ENCODE measurements around the gene TMEM52B.
A peak's percentile ranks its signal among the peaks of the same experiment; 100 is the strongest.

The TMEM52B gene

DNA sequence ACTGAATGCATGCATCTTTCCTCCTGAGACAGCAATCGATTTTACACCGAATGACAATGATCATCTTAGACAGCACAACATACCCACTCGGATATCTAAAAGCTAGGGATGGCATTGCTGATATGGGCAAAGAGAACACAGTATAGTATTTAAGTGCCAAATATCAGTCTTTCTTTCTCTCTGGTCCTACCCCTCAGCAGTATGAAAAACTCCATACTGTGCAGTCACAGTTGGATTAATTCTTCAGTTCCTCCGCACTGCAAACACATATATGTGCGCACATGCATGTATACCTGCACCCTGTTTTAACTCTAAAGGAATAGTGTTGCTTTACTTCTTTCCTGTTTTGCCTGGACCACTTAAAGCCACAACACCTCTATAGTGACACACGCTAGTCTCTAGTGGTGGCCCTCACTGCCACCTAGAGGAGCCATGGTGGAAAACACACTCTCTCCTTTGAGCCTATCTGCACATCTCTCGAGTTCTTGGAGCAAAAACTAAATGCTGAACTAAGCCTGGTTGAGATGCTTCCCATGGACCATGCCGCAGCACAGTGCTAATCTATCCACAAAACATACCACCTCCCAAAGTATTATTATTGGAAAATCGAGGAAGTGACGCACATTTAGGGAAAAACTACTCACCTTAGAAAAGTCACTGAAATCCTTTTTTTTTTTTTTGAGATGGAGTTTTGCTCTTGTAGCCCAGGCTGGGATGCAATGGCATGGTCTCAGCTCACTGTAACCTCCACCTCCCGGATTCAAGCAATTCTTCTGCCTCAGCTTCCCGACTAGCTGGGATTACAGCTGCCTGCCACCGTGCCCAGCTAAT, 11.9 kb downstream of the TMEM52B start:
- H3K4me3 ChIP-seq (IDR thresholded peaks at IDR 0.05; ENCODE audit: insufficient read depth, low read depth, low read length): no peak overlapping the region
- TF ChIP-seq, protein P1, sequence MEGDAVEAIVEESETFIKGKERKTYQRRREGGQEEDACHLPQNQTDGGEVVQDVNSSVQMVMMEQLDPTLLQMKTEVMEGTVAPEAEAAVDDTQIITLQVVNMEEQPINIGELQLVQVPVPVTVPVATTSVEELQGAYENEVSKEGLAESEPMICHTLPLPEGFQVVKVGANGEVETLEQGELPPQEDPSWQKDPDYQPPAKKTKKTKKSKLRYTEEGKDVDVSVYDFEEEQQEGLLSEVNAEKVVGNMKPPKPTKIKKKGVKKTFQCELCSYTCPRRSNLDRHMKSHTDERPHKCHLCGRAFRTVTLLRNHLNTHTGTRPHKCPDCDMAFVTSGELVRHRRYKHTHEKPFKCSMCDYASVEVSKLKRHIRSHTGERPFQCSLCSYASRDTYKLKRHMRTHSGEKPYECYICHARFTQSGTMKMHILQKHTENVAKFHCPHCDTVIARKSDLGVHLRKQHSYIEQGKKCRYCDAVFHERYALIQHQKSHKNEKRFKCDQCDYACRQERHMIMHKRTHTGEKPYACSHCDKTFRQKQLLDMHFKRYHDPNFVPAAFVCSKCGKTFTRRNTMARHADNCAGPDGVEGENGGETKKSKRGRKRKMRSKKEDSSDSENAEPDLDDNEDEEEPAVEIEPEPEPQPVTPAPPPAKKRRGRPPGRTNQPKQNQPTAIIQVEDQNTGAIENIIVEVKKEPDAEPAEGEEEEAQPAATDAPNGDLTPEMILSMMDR (conservative IDR thresholded peaks at IDR 0.05; ENCODE audit: low read depth, low read length): peak; percentile 69
- H3K9ac ChIP-seq: no peak overlapping the region
- H3K27me3 ChIP-seq (ENCODE audit: insufficient read depth, low read depth): no peaks in the 10 kb centered on the region
- H3K27ac ChIP-seq: no peak overlapping the region
- no peaks in the 10 kb centered on the region for H3K79me2 ChIP-seq (ENCODE audit: insufficient read depth, low read depth)
- H4K20me1 ChIP-seq (ENCODE audit: insufficient read depth): no peaks in the 10 kb centered on the region
- H3K4me2 ChIP-seq: 0 out of 2 replicates have a peak overlapping the region, but pooled peaks have one; percentile 17
- no peaks in the 10 kb centered on the region for H3K4me1 ChIP-seq (ENCODE audit: low read depth, poor library complexity, severe bottlenecking)
- H2AFZ ChIP-seq (ENCODE audit: low read depth): peak overlapping the region; percentile 18; the same call in 1 of the 2 replicates
- no peaks in the 10 kb centered on the region for H3K36me3 ChIP-seq (ENCODE audit: insufficient read depth)

DNA sequence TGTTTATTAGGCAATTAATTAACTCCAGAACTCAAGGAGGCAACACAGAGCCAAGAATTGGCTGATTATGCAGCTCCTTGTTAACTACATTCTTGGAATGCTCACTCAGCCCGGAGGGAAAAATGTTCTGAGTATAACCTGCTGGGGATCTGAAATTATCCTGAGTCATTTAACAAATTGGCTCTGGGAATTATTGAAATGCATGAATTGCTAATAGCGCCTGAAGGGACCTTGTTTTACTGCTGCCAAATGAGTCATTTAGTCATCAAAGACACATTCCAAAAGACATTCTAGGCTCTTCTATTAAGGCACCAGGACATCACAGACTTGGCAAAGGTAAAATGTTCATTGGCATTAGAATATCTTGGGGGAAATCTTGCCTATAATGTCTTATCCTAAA, 13.0 kb downstream of the TMEM52B start:
- Histone ChIP-seq H3K27ac (no peak overlapping the region), H3K36me3 (ENCODE audit: insufficient read depth) (no peaks in the 10 kb centered on the region), H3K9ac (no peak overlapping the region), H3K4me1 (ENCODE audit: low read depth, poor library complexity, severe bottlenecking) (no peaks in the 10 kb centered on the region), H3K4me3 (IDR thresholded peaks at IDR 0.05; ENCODE audit: insufficient read depth, low read depth, low read length) (no peak overlapping the region), H3K79me2 (ENCODE audit: insufficient read depth, low read depth) (no peaks in the 10 kb centered on the region), H4K20me1 (ENCODE audit: insufficient read depth) (no peaks in the 10 kb centered on the region), H3K4me2 (no peak overlapping the region), H3K27me3 (ENCODE audit: insufficient read depth, low read depth) (no peaks in the 10 kb centered on the region), H2AFZ (ENCODE audit: low read depth) (no peak overlapping the region)
- TF ChIP-seq, protein P1 (conservative IDR thresholded peaks at IDR 0.05; ENCODE audit: low read depth, low read length): no peak

DNA sequence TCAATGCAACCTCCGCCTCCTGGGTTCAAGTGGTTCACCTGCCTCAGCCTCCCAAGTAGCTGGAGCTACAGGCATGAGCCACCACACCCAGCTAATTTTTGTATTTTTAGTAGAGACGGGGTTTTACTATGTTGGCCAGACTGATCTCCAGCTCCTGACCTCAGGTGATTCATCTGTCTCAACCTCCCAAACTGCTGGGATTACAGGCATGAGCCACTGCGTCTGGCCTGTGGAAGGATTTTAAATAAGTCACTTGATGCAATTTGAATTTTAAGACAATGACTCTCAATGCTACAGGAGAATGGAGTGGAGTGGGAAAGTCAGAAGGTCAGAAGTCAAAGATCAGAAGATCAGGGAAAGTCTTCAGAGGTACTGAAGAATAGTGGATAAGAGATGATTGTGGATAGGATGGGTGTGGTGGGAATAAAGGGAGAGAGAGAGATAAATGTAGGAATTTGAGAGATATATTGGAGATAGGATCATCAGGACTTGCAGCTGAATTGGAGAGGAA, 15.4 kb downstream of the TMEM52B start:
- Histone ChIP-seq H3K4me1 (ENCODE audit: low read depth, poor library complexity, severe bottlenecking) (no peaks in the 10 kb centered on the region), H3K36me3 (ENCODE audit: insufficient read depth) (no peaks in the 10 kb centered on the region), H3K4me3 (IDR thresholded peaks at IDR 0.05; ENCODE audit: insufficient read depth, low read depth, low read length) (no peak overlapping the region), H4K20me1 (ENCODE audit: insufficient read depth) (no peaks in the 10 kb centered on the region), H3K27ac (no peak overlapping the region), H2AFZ (ENCODE audit: low read depth) (no peak overlapping the region), H3K9ac (no peak overlapping the region), H3K4me2 (no peak overlapping the region), H3K27me3 (ENCODE audit: insufficient read depth, low read depth) (no peaks in the 10 kb centered on the region), H3K79me2 (ENCODE audit: insufficient read depth, low read depth) (no peaks in the 10 kb centered on the region)
- TF ChIP-seq, protein P1 (conservative IDR thresholded peaks at IDR 0.05; ENCODE audit: low read depth, low read length): no peak

DNA sequence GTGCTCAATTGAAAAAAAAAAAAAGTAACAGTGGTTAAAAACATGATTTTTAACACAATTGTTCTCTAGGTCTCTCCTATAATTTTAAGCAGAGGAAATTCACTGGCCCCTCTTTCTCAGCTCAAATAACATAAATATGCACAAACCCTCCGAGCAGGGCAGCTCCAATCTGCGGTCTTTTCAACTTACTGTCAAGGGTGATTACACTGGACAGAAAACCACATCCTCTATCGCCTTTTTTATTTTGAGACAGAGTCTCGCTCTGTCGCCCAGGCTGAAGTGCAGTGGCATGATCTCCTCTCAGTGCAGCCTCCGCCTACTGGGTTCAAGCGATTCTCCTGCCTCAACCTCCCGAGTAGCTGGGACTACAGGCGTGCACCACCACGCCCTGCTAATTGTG, 17.4 kb downstream of the TMEM52B start:
- no peak overlapping the region for H2AFZ ChIP-seq (ENCODE audit: low read depth)
- H3K4me1 ChIP-seq (ENCODE audit: low read depth, poor library complexity, severe bottlenecking): no peaks in the 10 kb centered on the region
- no peak overlapping the region for H3K9ac ChIP-seq
- no peak overlapping the region for H3K27ac ChIP-seq
- H3K27me3 ChIP-seq (ENCODE audit: insufficient read depth, low read depth): no peaks in the 10 kb centered on the region
- H3K79me2 ChIP-seq (ENCODE audit: insufficient read depth, low read depth): no peaks in the 10 kb centered on the region
- TF ChIP-seq, protein P1 (conservative IDR thresholded peaks at IDR 0.05; ENCODE audit: low read depth, low read length): no peak
- H4K20me1 ChIP-seq (ENCODE audit: insufficient read depth): no peaks in the 10 kb centered on the region
- H3K4me3 ChIP-seq (IDR thresholded peaks at IDR 0.05; ENCODE audit: insufficient read depth, low read depth, low read length): no peak overlapping the region
- H3K4me2 ChIP-seq: no peak overlapping the region
- H3K36me3 ChIP-seq (ENCODE audit: insufficient read depth): no peaks in the 10 kb centered on the region
